Measurements from ENCODE around the gene TRPM7.
A peak's percentile ranks its signal among the peaks of the same experiment; 100 is the strongest.
"Not testable (repeated sequence)": the region's sequence is repeated elsewhere in the genome, so short reads cannot be mapped to it uniquely, and the experiment has no call there.

Gene TRPM7, protein sequence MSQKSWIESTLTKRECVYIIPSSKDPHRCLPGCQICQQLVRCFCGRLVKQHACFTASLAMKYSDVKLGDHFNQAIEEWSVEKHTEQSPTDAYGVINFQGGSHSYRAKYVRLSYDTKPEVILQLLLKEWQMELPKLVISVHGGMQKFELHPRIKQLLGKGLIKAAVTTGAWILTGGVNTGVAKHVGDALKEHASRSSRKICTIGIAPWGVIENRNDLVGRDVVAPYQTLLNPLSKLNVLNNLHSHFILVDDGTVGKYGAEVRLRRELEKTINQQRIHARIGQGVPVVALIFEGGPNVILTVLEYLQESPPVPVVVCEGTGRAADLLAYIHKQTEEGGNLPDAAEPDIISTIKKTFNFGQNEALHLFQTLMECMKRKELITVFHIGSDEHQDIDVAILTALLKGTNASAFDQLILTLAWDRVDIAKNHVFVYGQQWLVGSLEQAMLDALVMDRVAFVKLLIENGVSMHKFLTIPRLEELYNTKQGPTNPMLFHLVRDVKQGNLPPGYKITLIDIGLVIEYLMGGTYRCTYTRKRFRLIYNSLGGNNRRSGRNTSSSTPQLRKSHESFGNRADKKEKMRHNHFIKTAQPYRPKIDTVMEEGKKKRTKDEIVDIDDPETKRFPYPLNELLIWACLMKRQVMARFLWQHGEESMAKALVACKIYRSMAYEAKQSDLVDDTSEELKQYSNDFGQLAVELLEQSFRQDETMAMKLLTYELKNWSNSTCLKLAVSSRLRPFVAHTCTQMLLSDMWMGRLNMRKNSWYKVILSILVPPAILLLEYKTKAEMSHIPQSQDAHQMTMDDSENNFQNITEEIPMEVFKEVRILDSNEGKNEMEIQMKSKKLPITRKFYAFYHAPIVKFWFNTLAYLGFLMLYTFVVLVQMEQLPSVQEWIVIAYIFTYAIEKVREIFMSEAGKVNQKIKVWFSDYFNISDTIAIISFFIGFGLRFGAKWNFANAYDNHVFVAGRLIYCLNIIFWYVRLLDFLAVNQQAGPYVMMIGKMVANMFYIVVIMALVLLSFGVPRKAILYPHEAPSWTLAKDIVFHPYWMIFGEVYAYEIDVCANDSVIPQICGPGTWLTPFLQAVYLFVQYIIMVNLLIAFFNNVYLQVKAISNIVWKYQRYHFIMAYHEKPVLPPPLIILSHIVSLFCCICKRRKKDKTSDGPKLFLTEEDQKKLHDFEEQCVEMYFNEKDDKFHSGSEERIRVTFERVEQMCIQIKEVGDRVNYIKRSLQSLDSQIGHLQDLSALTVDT (N-terminal part only)

DNA sequence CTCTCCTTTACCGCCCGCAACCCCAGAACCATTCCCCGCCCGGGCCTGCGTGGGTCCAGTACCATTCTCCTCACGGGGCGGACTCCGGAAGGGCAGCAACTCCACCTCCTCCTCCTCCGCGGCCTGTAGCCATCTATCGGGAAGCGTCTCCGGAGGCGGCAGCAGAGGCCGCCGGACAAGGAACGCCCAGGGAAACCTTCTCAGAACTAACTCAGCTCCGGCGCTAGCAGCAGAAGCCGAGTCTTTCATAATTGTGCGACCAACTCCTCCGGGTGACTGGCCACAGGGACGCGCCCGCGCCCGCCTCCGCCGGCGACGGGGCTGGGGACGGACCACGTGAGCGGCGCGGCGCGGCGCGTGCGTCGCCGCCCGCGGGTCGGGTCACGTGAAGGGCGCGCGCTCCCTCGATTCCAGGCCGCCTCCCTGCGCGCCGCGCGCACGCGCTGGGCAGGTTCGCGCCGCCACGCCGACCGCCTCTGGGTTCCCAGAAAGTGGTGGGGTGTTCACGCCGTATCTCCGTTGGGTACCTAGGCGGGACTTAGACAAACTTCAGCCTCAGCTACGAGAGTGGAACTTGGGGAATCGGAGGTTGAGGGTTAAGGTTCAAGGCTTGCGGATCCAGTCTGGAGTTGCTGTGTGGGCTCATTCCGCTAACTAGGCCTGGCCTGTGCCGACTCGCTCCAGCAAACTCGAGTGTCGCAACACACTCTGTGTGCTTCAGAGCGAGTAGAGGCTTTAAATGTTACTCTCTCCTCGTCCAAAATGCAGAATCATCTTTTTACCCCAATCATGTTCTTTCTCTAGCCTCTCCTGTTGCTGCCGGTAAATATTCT is at the start of gene TRPM7:
Gene TRPM7 (minus strand): TSS at position 329 of the 833 bp plus-strand sequence. CDS start 264 bp downstream, at position 65.
- DNase-seq (ENCODE audit: low spot score): peak; percentile 94

DNA sequence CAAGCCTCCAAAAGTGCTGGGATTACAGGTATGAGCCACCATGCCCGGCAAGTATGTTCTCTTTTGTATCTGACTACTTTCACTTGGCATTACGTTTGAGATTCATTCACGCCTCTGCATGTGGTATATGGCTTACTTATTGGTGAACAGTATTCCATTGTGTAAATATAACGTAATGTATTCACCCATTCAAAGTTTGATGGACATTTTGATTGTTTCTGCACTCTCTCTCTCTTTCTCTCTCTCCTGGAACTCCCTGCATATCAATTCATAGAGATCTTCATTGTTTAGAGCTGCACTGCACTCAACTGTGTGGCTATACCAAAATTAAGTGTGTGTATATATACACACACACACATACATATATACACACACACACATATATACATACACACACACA is 48.6 kb upstream of the TRPM7 start:
- DNase-seq (ENCODE audit: low spot score): no peak

DNA sequence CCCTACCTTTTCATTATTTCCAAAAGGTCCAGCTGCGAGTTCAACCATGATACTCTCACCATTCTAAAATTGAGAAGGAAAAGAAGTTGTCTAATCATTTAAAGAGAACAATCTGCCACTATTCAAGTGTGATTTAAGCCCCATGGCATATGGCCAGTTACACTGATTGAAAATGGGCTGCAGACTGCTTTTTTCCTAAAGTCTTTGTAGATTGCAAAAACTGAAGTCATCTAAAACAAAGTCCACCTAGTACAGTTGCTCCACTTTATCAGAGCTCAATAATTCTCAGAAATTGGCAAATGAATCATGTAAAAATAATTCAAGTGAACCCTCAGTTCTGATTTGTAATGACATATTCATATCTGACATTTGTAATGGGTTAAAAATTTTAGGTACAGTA is 39.7 kb upstream of the TRPM7 start:
- DNase-seq (ENCODE audit: low spot score): no peak

- no peak for DNase-seq (ENCODE audit: low spot score)
These were observed 32.1 kb upstream of the TRPM7 start for GRCh38 chr15:50718700-50719125.

DNA sequence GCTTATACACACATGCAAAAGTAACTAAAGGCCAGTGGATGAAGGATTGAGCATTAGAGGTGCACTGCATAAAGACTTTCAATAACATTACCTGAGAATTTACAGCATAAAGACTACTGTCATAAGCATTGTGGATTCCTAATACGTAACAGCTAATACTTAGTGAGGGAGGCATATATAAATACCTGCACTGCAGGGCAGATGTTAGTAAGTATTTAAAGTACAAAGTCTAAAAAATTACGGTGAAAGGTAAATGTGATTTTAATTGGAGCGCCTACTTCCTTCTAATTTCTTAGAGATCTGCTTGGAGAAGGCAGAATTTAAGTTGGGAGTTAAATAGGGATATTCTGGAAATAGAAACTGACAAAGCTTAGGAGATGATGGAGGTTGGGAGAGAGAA is 25.4 kb upstream of the TRPM7 start:
- no peak for DNase-seq (ENCODE audit: low spot score)

DNA sequence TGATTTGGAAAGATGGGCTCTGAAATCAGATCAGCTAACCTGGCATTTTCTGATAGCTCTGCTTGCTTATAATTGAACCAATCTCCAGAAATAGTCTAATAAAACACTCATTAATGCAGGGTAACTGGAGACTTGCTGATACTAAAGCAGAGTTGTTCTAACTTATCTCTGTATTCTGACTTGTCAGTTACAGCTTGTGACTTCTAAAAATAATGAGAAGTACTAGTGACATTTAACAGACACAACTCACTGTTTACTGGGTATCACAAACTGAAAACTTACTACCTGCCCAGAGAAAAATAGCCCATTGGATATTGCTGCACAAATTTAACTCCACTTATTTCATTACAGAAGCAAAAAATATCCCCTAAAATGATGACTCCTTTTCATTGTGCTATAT is 24.0 kb upstream of the TRPM7 start:
- no peak for DNase-seq (ENCODE audit: low spot score)

- no peak for DNase-seq (ENCODE audit: low spot score)
These were observed 21.4 kb upstream of the TRPM7 start for GRCh38 chr15:50707878-50708427.

DNA sequence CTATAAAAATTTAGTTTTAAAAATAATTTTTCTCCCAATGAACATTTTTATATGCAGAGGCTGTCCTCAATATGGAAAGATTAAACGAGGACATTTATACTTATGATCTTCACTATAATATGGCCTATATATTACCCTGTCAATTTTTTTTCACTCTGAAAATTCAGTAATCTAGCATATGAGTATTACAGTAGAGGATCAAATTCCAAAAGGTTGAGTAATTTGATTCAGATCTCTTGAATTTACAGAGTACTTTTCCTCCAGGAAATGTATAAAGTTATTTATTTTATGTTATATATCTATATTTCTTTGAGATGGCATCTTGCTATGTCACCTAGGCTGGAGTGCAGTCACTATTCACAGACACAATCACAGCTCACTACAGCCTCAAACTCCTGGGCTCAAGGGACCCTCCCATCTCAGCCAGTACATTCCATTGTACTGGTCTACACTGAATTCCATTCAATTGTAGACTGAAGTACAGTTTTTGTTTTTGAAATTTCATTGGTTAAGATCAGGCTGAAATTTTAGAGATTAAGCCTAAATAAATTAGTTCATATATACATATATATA is 16.3 kb upstream of the TRPM7 start:
- no peak for DNase-seq (ENCODE audit: low spot score)

GRCh38 chr15:50698101-50698500 is 11.5 kb upstream of the TRPM7 start:
- DNase-seq (ENCODE audit: low spot score): no peak

DNA sequence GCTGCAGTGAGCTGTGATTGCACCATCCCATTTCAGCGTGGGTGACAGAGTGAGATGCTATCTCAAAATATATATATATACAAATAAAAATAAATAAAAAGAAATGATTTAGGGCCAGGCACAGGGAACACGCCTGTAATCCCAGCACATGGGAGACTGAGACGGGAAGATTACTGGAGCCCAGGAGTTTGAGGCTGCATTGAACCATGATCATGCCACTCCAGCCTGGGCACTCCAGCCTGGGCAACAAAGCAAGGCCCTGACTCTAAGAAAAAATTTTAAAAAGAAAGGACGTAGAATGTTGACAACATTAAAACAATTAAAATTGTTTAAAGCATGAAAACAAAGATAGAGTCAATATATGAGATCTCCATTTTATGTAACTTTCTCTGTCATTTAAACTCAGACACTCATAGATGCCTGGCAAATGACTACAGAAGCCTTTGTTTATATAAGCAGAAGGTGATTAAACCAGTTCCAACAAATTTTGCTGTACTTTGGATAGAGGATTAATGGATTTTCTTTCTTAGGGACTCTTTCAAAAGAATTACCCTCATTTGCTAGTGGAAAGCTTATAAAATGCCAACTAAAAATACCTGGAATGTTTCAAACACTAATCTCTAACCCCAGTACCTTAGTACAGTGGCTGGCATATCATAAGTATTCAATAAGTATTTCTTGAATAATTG is 10.7 kb upstream of the TRPM7 start:
- DNase-seq (ENCODE audit: low spot score): no peak

GRCh38 chr15:50694634-50695165 is 8.1 kb upstream of the TRPM7 start:
- DNase-seq (ENCODE audit: low spot score): not testable (repeated sequence)

DNA sequence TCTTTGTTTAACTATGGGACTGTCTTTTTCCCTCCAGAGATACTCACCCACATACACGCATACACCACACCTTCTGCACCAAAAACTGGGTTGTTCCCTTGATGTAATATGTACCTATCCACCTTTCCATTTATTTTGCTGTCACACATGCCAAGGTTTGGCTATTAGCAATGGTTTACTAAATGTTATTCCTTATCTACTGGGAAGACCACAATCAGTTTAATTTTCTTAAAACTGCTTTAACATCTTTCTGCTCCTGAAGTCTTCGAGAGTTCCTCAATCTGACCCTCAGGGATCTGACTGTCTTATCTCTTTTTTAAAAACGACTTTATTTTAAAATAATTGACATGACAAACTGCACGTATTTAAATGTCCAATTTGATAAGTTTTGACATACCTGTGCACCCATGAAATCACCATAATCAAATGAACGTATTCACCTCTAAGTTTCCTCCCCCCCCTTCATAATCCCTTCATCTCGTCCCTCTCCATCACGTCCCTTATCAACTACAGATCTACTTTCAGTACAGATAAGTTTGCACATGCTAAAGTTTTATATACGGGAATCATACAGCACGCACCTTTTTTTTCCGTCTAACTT is 805 bp upstream of the TRPM7 start:
- DNase-seq (ENCODE audit: low spot score): no peak

- peak; percentile 57 for DNase-seq (ENCODE audit: low spot score)
These were observed 575 bp downstream of the TRPM7 start for GRCh38 chr15:50685976-50686468.

DNA sequence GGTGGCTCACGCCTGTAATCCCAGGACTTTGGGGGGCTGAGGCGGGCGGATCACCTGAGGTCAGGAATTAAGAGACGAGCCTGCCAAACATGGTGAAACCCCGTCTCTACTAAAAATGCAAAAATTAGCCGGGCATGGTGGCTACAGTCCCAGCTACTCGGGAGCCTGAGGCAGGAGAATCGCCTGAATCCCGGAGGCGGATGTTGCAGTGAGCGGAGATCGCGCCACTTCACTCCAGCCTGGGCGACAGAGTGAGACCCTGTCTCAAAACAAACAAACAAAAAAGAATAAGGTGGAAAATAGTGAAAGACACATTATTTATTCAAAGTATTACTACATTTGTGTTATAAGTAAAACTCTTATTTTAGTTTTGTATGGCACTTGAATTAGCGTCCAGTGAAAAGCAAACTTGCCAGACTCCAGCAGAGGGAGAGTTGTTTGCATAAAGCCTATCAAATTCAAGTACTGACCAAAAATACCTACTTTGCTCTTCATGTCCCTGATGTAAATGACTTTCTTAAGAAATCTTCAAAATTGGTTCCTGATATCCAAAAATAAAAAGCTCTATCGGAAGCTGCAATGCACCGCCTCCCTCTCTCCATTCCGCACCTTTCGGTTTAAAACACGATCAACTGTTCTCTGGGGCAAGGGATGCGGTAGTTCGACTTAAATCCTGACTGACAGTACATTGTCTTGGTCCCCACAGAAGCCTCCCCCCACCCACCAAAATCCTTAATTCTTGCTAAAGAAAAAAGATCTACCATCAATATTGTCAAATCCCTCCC is 1.2 kb downstream of the TRPM7 start:
- DNase-seq (ENCODE audit: low spot score): no peak

DNA sequence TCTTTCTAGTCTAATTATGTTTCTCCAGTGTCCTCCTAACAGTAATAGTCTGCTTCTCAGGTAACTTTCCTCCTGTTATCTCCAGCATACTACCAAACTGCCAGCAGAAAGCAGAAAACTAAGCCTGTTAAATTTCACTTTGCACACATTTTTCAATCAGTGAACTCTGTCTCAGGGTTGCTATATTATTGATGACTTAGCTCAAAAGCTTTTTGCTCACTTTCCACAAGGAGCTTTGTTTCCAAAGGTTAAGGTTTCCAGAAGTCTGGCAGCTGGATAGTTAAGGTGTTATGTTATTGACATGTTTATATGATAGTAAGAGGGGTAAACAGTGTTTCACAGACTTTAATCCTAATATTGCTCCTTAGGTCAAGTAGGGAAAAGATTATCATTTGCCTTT is 5.1 kb downstream of the TRPM7 start:
- DNase-seq (ENCODE audit: low spot score): no peak

GRCh38 chr15:50676799-50677483 is 9.7 kb downstream of the TRPM7 start:
- no peak for DNase-seq (ENCODE audit: low spot score)

- DNase-seq (ENCODE audit: low spot score): no peak
These were observed 11.0 kb downstream of the TRPM7 start for GRCh38 chr15:50675535-50676144.
